LNCAP (cell line): Measurements from ENCODE around the gene SDK2.

Experiments
- CTCF ChIP-seq: fragments of 450-650 bp; IDR thresholded peaks from 2 replicates; pipeline ENCODE4 v1.5.1; 2017; ENCODE audit warnings: mild to moderate bottlenecking

The SDK2 gene

GRCh38 chr17:73519714-73520368 lies 124.4 kb downstream of the SDK2 start:
- no peak for TF ChIP-seq CTCF

GRCh38 chr17:73519011-73519410 lies 125.2 kb downstream of the SDK2 start:
- no peak for TF ChIP-seq CTCF

GRCh38 chr17:73516431-73516830 lies 127.8 kb downstream of the SDK2 start:
- no peak for TF ChIP-seq CTCF

- no peak for TF ChIP-seq CTCF
Observed at GRCh38 chr17:73514146-73514863, 129.9 kb downstream of the SDK2 start.

GRCh38 chr17:73513426-73513825 lies 130.8 kb downstream of the SDK2 start:
- no peak for TF ChIP-seq CTCF

- TF ChIP-seq CTCF, result no peak
Observed at GRCh38 chr17:73511719-73512115, 132.5 kb downstream of the SDK2 start.

- TF ChIP-seq CTCF, result no peak
Observed at GRCh38 chr17:73510981-73511718, 133.1 kb downstream of the SDK2 start.
